T-helper 17 cell (primary cell): Measurements from ENCODE around the gene PLXNA4. TPM values are rescaled to one million over a fixed set of nuclear protein-coding genes. Genes with fewer than 3 reads are reported as not detected.
A peak's percentile ranks its signal among the peaks of the same experiment; 100 is the strongest.
"Not testable (repeated sequence)": the region's sequence is repeated elsewhere in the genome, so short reads cannot be mapped to it uniquely, and the experiment has no call there.

Source experiments
- ATAC-seq: fragments of 150-1000 bp; cut with Tn5 transposase; 2 replicates; pipeline ENCODE4 v1.10.0; 2021; ENCODE audit warnings: mild to moderate bottlenecking, moderate library complexity
- DNase-seq, 3 donors: peaks; one replicate each; pipeline versions ENCODE4 v3.0.0 to v3.0.0-alpha.2; 2020 to 2021
- H3K9me3 ChIP-seq: one replicate; pipeline ENCODE4 v1.7.0; 2013; ENCODE audit warnings: low read length, mild to moderate bottlenecking; ENCODE audit not compliant: control insufficient read depth, poor library complexity, severe bottlenecking
- H3K27ac Mint-ChIP-seq: one replicate; pipeline ENCODE4 v1.8.0; 2022; ENCODE audit warnings: mild to moderate bottlenecking, moderate library complexity, mixed read lengths
- H3K27me3 Mint-ChIP-seq: one replicate; pipeline ENCODE4 v1.8.0; 2022; ENCODE audit warnings: mixed read lengths
- H3K36me3 Mint-ChIP-seq: one replicate; pipeline ENCODE4 v1.8.0; 2022; ENCODE audit warnings: low read depth, mixed read lengths
- H3K4me1 Mint-ChIP-seq: one replicate; pipeline ENCODE4 v1.8.0; 2022; ENCODE audit warnings: mild to moderate bottlenecking, mixed read lengths
- H3K4me3 Mint-ChIP-seq: one replicate; pipeline ENCODE4 v1.8.0; 2022; ENCODE audit warnings: mild to moderate bottlenecking, moderate library complexity, mixed read lengths
- total RNA-seq, 4 donors: library from RNA in 2 of 4; stranded (reverse) in 2 of 4; gene quantifications; one replicate each; pipeline ENCODE4 v1.2.3 and lab custom pipeline; 2022 to 2026

Gene PLXNA4
- total RNA-seq, 2 donors from 2014 or later: 9.5 to 11.7 TPM

- Mint-ChIP-seq H3K27ac (peak overlapping the region; percentile 6), H3K36me3 (no peaks in the 10 kb centered on the region), H3K27me3 (peaks cover 7% of the 10 kb centered on the region), H3K4me3 (no peak overlapping the region), H3K4me1 (peaks cover 6% of the 10 kb centered on the region)
- DNase-seq (no peak), ATAC-seq (no peak)
- H3K9me3 ChIP-seq: no peaks in the 10 kb centered on the region
Observed at GRCh38 chr7:132393789-132394261, 182.4 kb downstream of the PLXNA4 start.

GRCh38 chr7:132392713-132393112 lies 183.6 kb downstream of the PLXNA4 start:
- H3K4me3 Mint-ChIP-seq: no peak overlapping the region
- H3K36me3 Mint-ChIP-seq: no peaks in the 10 kb centered on the region
- H3K9me3 ChIP-seq: no peaks in the 10 kb centered on the region
- no peak for ATAC-seq
- no peak for DNase-seq
- peaks cover 4% of the 10 kb centered on the region for H3K4me1 Mint-ChIP-seq
- H3K27me3 Mint-ChIP-seq: peaks cover 14% of the 10 kb centered on the region
- H3K27ac Mint-ChIP-seq: no peak overlapping the region

- H3K9me3 ChIP-seq: no peaks in the 10 kb centered on the region
- ATAC-seq (peak; percentile 23), DNase-seq (no peak)
- Mint-ChIP-seq H3K4me1 (peaks cover 4% of the 10 kb centered on the region), H3K27ac (no peak overlapping the region), H3K36me3 (no peaks in the 10 kb centered on the region), H3K4me3 (no peak overlapping the region), H3K27me3 (peaks cover 22% of the 10 kb centered on the region)
Observed at GRCh38 chr7:132390705-132391104, 185.6 kb downstream of the PLXNA4 start.

DNA sequence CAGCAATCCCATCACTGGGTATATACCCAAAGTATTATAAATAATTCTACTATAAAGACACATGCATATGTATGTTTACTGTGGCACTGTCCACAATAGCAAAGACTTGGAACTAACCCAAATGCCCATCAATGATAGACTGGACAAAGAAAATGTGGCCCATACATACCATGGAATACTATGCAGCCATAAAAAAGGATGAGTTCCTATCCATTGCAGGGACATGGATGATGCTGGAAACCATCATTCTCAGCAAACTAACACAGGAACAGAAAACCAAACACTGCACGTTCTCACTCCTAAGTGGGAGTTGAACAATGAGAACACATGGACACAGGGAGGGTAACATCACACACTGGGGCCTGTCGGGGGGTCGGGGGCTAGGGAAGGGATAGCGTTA lies 186.2 kb downstream of the PLXNA4 start:
- ATAC-seq, H3K27ac Mint-ChIP-seq, H3K36me3 Mint-ChIP-seq, DNase-seq, H3K4me3 Mint-ChIP-seq, H3K9me3 ChIP-seq, H3K4me1 Mint-ChIP-seq: not testable (repeated sequence)
- H3K27me3 Mint-ChIP-seq: peaks cover 22% of the 10 kb centered on the region

GRCh38 chr7:132388688-132389087 lies 187.6 kb downstream of the PLXNA4 start:
- H3K9me3 ChIP-seq: no peaks in the 10 kb centered on the region
- H3K27me3 Mint-ChIP-seq: peaks cover 19% of the 10 kb centered on the region
- no peaks in the 10 kb centered on the region for H3K36me3 Mint-ChIP-seq
- no peak for ATAC-seq
- H3K4me3 Mint-ChIP-seq: no peak overlapping the region
- no peaks in the 10 kb centered on the region for H3K4me1 Mint-ChIP-seq
- H3K27ac Mint-ChIP-seq: no peak overlapping the region
- DNase-seq: no peak

- Mint-ChIP-seq H3K27ac (no peak overlapping the region), H3K36me3 (no peaks in the 10 kb centered on the region), H3K27me3 (peaks cover 19% of the 10 kb centered on the region), H3K4me3 (no peak overlapping the region), H3K4me1 (no peaks in the 10 kb centered on the region)
- no peaks in the 10 kb centered on the region for H3K9me3 ChIP-seq
- DNase-seq: no peak
- no peak for ATAC-seq
Observed at GRCh38 chr7:132387596-132387995, 188.7 kb downstream of the PLXNA4 start.

DNA sequence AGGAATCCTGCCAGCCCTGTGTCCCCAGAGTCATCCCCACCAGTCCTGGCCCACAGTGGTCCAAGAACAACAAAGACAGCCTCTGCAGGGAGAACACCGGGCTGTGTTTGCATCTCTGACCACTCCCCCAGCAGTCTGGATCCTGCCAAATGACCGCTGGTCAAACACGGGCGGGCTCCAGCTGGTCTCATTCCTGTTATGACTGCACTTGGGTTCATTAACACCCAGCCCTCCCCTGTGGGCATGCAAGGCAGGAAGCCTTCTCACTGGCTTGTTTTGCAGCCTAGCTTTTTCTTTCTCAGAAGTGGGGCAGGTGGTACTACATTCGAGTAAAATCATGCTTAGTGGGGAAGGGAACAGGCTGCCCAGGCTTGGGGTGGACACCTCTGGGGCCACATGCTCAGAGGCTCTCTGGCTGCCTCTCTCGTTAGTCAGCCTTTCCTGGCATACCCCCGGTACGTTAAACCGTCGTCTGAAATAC lies 190.0 kb downstream of the PLXNA4 start:
- Mint-ChIP-seq H3K4me1 (no peaks in the 10 kb centered on the region), H3K4me3 (no peak overlapping the region), H3K27me3 (peaks cover 29% of the 10 kb centered on the region), H3K36me3 (no peaks in the 10 kb centered on the region), H3K27ac (no peak overlapping the region)
- DNase-seq: no peak
- no peak for ATAC-seq
- no peaks in the 10 kb centered on the region for H3K9me3 ChIP-seq

- no peak for DNase-seq
Observed at GRCh38 chr7:132383962-132384361, 192.3 kb downstream of the PLXNA4 start.

DNA sequence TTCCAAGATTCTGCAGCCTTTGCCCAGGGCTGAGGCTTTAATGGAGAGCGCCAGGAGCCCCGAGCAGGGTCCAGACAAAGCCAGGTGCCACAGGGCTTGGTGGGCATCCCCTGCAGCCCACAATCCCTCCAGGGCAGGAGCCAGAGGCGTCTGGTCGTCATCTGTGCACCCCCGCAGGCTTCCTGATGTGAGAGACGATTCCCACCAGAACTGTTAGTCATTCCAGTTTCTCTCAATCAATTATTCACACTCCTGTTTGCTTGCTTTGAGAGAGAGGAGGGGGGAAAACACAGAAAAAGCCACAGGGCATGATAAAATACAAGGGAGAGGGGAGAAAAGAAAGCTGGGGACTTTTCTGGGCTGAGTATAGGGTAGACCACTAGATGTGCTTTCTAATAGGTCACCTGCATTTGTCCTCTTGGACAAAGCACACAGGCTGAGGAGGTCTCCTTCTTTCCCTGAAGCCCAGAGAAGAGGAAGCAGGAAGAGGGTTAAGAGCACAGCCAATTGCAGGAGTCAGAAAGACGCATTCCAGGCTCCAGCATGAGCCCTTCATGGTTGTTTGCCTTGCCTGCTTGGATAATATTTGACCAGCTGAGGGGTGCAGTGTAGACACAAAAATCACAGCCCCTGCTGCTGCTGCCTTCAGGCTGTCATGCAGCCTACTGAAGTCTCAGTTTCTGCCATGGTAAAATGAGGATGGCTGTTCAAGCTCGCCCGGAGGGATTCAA lies 194.4 kb downstream of the PLXNA4 start:
- H3K27me3 Mint-ChIP-seq: peaks cover 31% of the 10 kb centered on the region
- no peaks in the 10 kb centered on the region for H3K36me3 Mint-ChIP-seq

More at GRCh38 chr7:132383962-132384361, 192.3 kb downstream of the PLXNA4 start:
- H3K4me3 Mint-ChIP-seq: no peak overlapping the region
- H3K27ac Mint-ChIP-seq: no peak overlapping the region
- peaks cover 43% of the 10 kb centered on the region for H3K27me3 Mint-ChIP-seq
- no peaks in the 10 kb centered on the region for H3K9me3 ChIP-seq
- no peaks in the 10 kb centered on the region for H3K4me1 Mint-ChIP-seq
- ATAC-seq: no peak
- H3K36me3 Mint-ChIP-seq: no peaks in the 10 kb centered on the region

GRCh38 chr7:132380059-132380458 lies 196.2 kb downstream of the PLXNA4 start:
- no peaks in the 10 kb centered on the region for H3K9me3 ChIP-seq
- Mint-ChIP-seq H3K27me3 (peaks cover 24% of the 10 kb centered on the region), H3K4me1 (no peaks in the 10 kb centered on the region), H3K27ac (no peak overlapping the region), H3K4me3 (no peak overlapping the region), H3K36me3 (no peaks in the 10 kb centered on the region)
- ATAC-seq: no peak
- DNase-seq: no peak

More for the DNA sequence above, 194.4 kb downstream of the PLXNA4 start:
- H3K4me3 Mint-ChIP-seq: no peak overlapping the region
- no peaks in the 10 kb centered on the region for H3K4me1 Mint-ChIP-seq
- H3K9me3 ChIP-seq: no peaks in the 10 kb centered on the region
- DNase-seq: no peak
- ATAC-seq: no peak
- H3K27ac Mint-ChIP-seq: no peak overlapping the region

DNA sequence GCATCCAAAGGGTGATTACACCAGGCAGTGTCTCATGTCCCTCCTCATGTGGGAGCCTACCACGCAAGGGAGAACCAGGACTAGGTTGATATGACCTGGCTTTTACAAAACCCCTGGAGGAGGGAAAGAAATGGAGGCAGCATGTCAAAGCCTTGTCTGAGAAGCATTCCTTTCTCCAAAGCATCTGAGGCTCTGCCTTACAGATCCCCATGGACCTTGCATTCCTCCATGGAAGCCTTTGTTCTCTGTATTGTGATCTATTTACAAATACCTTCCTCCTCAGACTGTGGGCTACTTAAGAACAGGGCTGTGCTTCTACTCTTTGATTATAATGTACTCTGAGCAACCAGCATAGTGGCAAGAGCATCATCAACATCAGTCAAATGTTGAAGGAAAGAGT lies 197.0 kb downstream of the PLXNA4 start:
- H3K9me3 ChIP-seq: no peaks in the 10 kb centered on the region
- Mint-ChIP-seq H3K4me3 (no peak overlapping the region), H3K27me3 (peaks cover 24% of the 10 kb centered on the region), H3K36me3 (no peaks in the 10 kb centered on the region), H3K4me1 (no peaks in the 10 kb centered on the region), H3K27ac (no peak overlapping the region)
- no peak for DNase-seq
- no peak for ATAC-seq

GRCh38 chr7:132377703-132378584 lies 198.3 kb downstream of the PLXNA4 start:
- H3K9me3 ChIP-seq: no peaks in the 10 kb centered on the region
- Mint-ChIP-seq H3K36me3 (no peaks in the 10 kb centered on the region), H3K27ac (no peak overlapping the region), H3K4me1 (no peaks in the 10 kb centered on the region), H3K27me3 (peaks cover 24% of the 10 kb centered on the region), H3K4me3 (no peak overlapping the region)
- ATAC-seq (no peak), DNase-seq (no peak)

- no peaks in the 10 kb centered on the region for H3K9me3 ChIP-seq
- H3K27ac Mint-ChIP-seq: no peak overlapping the region
- peaks cover 20% of the 10 kb centered on the region for H3K27me3 Mint-ChIP-seq
- H3K36me3 Mint-ChIP-seq: no peaks in the 10 kb centered on the region
- H3K4me3 Mint-ChIP-seq: no peak overlapping the region
- DNase-seq: no peak
- ATAC-seq: no peak
- no peaks in the 10 kb centered on the region for H3K4me1 Mint-ChIP-seq
Observed at GRCh38 chr7:132377015-132377414, 199.3 kb downstream of the PLXNA4 start.
